NCI-H526 (cell line): ENCODE results near the gene COQ8A.
"Not testable (repeated sequence)": the region's sequence is repeated elsewhere in the genome, so short reads cannot be mapped to it uniquely, and the experiment has no call there.

Experiments used
- DNase-seq, 2 experiments: peaks; one replicate each; lab custom pipeline; 2025; lab: John Stamatoyannopoulos, UW

Gene COQ8A

GRCh38 chr1:226985839-226986463 is 45.9 kb downstream of the COQ8A start:
- DNase-seq, result no peak

DNA sequence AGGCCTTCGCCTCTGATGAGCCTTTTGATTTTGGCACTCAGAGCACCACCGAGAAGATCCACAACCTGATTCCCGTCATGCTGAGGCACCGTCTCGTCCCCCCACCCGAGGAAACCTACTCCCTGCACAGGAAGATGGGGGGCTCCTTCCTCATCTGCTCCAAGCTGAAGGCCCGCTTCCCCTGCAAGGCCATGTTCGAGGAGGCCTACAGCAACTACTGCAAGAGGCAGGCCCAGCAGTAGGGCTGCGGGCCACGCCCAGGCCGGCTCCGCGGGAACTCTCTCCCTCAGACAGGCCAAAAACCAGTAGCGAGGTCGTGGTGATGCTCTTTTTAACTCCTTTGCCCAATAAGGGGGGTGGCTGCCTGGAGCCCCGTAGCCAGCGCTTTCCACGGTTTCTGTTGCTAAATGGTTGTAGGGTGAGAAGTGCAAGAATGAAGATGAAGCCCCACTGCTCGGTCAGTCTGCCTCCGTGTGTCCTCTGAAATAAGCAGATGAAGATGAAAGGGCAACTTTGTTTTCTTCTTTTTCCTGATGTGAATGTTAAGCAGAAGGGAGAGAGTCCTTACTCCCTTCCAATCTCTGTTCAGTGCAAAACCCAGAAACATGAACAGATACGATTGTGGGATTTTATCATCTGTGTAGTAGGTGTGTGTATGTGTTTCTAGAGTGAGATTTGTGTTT is 46.5 kb downstream of the COQ8A start:
- DNase-seq, result no peak

DNA sequence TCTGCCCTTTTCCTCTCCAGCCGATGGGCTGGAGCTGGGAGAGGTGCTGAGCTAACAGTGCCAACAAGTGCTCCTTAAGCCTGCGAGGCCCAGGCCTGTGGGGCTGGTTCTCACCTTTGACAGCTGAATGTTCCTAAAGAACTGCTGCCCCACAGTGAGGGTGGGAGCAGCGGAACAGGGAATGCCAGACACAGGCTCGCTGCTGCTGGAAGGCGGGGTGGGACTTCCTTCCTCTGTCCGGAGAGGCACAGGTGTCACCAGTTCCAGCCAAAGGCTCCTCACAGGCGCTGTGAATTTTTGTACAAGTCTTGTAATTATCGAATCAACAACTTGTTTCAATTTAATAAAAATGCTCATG is 47.1 kb downstream of the COQ8A start:
- DNase-seq, result no peak

DNA sequence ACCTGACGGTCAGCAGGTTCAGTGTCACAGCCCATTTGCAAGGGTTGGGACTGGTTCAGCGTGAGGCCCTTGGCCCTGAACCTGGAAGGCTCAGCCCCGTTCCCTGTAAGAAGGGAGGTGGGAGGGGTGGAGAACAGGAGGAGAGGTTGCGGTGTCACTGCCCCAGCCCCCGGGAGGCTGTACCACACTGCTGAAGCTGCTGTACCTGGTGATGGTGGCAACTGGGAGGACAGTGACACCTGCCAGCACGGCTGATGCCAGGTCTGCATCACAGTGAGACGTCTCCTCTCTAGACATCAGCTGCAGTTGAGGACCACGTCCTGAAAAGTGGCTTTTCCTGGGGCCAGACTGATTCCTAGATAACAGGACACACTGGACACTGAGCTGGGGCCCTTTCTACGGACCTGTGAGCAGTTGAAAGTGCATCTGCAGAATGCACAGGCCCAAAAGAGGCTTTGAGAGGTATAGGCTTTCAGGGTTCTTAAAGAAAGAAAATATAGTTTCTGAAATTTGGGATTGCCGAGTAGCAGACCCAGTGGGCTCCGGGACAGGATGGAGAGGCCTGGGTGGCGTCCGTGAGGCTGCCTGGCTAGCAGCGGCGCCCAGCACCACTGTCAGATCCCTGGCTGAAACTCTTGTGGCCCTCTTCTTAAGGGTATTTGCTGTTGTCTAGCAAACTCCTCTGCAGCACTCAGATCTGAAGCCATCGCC is 47.7 kb downstream of the COQ8A start:
- DNase-seq, result no peak

GRCh38 chr1:226988334-226988666 is 48.2 kb downstream of the COQ8A start:
- DNase-seq, result no peak

DNA sequence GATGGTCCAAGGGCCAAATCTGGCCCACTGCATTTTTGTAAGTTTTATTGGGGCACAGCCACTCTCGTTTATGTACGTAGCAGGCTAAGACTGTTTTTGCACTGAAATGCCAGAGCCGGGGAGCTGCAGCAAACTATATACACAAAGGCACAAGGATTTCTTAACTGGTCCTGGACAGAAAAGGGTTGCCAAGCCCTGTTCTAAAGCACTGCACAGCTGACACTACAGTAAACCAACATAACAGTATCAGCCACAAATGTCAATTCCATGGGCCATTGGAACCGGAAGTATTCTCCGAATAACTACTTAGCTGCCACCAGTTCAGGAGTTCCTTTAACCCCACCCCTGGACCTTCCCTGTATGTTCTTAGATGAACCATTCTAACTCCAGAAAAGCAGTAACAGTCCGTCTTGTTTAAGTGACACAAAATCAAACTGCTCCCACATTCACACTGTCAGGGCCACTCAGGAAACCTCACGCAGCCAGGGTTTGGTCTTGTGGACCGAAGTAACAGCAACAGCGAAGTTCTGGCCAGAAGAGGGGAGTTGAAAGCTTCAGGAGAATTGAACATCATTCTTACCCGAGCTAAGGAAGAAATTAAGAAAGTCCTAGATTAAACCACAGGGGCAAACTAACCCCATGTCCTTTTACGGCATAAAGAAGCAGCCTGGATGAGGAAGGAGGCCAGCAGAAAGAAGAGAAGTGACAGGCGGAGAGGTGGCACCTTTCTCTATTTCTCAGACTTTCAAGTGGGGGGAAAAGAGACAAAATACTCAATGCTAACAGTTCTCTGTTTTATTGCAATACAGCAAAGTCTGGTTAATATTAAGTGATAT is 49.2 kb downstream of the COQ8A start:
- no peak for DNase-seq

- no peak for DNase-seq
These were observed 50.1 kb downstream of the COQ8A start for GRCh38 chr1:226990133-226990716.

DNA sequence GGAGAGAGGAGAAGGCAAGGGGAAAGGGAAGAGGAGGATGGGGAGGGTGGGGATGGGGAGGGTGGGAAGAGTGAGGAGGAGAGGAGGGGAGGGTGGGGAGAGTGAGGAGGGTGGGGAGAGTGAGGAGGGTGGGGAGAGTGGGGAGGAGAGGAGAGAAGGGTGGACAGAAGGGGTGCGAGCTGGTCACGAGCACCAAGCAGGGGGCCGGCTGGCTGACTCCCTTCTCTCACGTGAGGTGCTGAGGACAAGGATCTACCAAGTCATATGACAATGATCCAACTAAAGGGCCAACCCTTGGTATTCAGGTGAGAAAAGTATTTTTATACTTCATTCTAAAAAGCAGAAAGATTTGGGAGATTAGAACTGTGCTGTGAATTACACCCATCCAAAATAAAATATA is 51.8 kb downstream of the COQ8A start:
- no peak for DNase-seq

GRCh38 chr1:226993814-226994585 is 53.9 kb downstream of the COQ8A start:
- no peak for DNase-seq

DNA sequence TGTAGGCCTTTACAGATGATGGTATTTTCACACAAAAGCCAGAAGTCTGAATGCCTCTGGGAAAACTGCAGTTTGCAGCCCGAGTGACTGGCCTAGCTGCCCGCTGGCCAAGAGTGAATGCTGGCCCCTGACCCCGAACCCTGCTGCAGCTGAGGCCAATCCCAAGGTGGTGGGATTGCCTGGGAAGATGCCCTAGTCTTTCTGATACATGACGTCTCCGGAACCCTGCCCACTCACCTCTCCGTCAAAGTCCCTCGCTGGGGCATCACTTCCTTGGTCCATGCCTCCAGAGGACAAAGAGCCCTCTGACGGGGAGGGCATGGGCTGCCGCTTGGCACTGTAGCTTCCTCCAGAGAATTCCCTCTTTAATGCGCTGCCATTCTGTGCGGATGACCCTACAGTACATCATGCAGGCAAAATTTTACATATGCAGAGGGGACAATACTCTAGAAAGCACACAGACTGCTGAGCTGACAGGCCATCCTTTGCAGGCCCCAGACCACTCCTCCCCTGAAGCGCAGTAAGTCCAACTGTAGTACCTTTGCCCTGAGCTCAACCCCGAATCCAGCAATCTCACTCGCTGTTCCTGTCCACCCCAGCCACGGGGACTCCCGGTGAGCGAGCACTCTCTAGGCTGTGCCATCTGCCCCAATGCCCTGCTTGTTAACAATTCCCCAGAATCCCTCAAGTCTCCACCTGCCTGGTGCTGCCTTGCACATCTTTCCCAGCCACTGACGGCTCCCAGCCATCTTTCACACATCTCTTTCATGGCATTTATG is 54.7 kb downstream of the COQ8A start:
- no peak for DNase-seq

- no peak for DNase-seq
These were observed 55.6 kb downstream of the COQ8A start for GRCh38 chr1:226995365-226996332.

GRCh38 chr1:226999579-226999978 is 59.5 kb downstream of the COQ8A start:
- not testable (repeated sequence) for DNase-seq

- DNase-seq, result no peak
These were observed 62.5 kb downstream of the COQ8A start for GRCh38 chr1:227002531-227003049.

- DNase-seq, result no peak
These were observed 63.1 kb downstream of the COQ8A start for GRCh38 chr1:227003165-227003564.

DNA sequence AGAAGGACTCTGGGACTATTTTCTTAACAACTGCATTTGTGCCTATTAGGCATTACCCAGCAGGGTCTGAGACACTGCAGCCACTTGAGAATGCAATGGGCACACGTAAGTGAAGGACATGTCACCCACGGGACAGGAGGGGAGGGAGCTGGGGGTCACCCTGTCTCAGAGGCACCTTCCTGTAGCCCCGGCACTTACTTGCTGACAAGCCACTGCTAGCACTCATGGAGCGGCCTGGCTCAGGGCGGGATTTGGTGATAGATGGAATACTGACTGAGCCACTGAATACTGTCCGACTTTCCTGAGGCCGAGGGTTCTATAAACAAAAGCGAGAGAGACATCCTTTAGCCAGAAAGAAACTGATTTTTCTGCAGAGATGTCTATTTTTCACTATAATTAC is 64.7 kb downstream of the COQ8A start:
- no peak for DNase-seq

DNA sequence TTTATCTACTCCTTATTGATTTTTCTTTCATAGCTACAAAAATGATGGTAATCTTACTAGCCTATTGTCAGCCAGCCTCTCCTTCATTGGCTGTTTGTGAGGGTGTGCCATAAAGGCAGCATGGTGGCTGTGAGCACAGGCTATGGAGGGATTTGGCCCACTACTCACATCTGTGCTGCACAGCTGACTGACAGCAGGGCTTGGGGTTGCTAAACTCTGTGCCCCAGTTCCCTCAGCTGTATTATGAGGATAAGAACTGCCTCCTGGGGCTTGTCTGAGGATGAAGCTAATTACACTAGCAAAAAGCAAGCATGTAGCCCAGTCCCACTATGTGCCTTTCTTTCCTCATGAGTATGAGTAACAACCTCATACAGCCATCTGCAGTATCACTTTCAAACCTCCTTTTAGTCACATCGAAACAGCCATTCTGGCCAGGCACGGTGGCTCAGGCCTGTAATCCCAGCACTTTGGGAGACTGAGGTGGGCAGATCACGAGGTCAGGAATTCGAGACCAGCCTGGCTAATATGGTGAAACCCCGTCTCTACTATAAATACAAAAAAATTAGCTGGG is 66.2 kb downstream of the COQ8A start:
- DNase-seq, result no peak

DNA sequence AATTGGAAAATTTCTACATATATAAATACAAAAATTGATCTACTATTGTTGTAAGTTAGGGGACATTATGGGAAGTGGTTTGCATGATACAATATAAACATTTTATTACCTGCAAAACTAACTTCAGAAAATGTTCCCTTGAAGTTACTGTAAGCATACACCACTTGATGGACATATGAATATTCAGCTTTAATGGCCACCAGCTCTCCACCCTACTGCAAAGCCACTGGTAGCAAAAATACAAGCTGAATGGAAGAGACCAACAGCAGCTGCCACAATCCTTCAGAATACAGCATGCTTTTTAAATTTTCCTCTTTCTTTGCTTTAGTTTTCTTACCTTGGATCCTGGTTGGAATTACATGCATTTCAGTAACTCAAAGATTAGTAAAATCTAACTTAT is 69.8 kb downstream of the COQ8A start:
- DNase-seq, result no peak

GRCh38 chr1:227010645-227011044 is 70.6 kb downstream of the COQ8A start:
- DNase-seq, result no peak

- DNase-seq, result no peak
These were observed 76.9 kb downstream of the COQ8A start for GRCh38 chr1:227016990-227017389.
